ENCODE data around the gene PRKCB. TPM values are rescaled to one million over a fixed set of nuclear protein-coding genes. Genes with fewer than 3 reads are reported as not detected.

The PRKCB gene
- polyA plus RNA-seq, 3 donors, result 57.4 to 87.4 (median 75.5) TPM

DNA sequence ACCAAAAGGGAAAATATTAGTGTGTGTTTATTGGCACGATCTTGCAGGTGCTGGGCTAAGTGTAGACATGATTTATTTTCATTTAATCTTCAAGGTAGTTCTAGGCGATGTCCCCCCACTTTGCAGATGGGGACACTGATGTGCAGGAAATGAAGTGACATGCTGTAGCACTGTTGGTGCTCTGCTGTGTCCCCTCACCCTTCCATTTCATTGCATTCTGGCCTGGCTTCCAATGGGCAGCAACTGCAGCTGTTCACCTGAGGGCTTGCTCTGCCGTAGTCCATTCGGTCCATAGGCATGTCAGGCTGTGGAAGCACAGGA is 123.9 kb downstream of the PRKCB start:
- Mint-ChIP-seq H3K27ac (peak overlapping the region; percentile 52 to 93 (median 86)), H3K4me1 (peaks cover 53% of the 10 kb centered on the region), H3K27me3 (ENCODE audit: low read depth in 3 of 3) (peaks cover 0 to 1% (median 0%) of the 10 kb centered on the region in 3 donors), H3K4me3 (peak overlapping the region in 1 of 2 donors; percentile 78), H3K36me3 (peaks cover 23 to 41% of the 10 kb centered on the region in 2 donors), H3K9me3 (no peaks in the 10 kb centered on the region)
- Histone ChIP-seq H3K9ac (ENCODE audit: insufficient read depth, low read length, poor library complexity, severe bottlenecking) (no peak overlapping the region), H4K20me1 (ENCODE audit: insufficient read depth, low read length) (peaks cover 99% of the 10 kb centered on the region), H3K4me2 (replicated peaks; ENCODE audit: extremely low read depth, low read length, poor library complexity, severe bottlenecking) (peak overlapping the region; percentile 71), H2AFZ (ENCODE audit: insufficient read depth, low read depth, low read length, poor library complexity, severe bottlenecking) (no peak overlapping the region), H3K4me3 (replicated peaks in 1 of 3; ENCODE audit: low read depth in 2 of 3, low read length in 3 of 3) (peak overlapping the region in 1 of 3 experiments; percentile 57), H3K79me2 (ENCODE audit: insufficient read depth, low read length) (peaks cover 85% of the 10 kb centered on the region), H3K9me3 (replicated peaks in 1 of 2; ENCODE audit: control insufficient read depth in 1 of 2, insufficient read depth in 1 of 2, low read length in 2 of 2) (no peaks in the 10 kb centered on the region), H3K36me3 (replicated peaks in 1 of 2; ENCODE audit: control insufficient read depth in 1 of 2, insufficient read depth in 2 of 2, low read length in 2 of 2) (peaks cover 12 to 19% of the 10 kb centered on the region in 2 donors), H3K27me3 (ENCODE audit: control insufficient read depth in 2 of 2, insufficient read depth in 2 of 2, low read length in 2 of 2) (no peaks in the 10 kb centered on the region), H3K27ac (ENCODE audit: low read depth in 1 of 2, low read length in 2 of 2) (peak overlapping the region; percentile 28 to 71), H3K4me1 (ENCODE audit: control insufficient read depth in 1 of 2, insufficient read depth in 2 of 2, low read length in 2 of 2) (peaks cover 38 to 44% of the 10 kb centered on the region in 2 donors)
- TF ChIP-seq, protein P1, sequence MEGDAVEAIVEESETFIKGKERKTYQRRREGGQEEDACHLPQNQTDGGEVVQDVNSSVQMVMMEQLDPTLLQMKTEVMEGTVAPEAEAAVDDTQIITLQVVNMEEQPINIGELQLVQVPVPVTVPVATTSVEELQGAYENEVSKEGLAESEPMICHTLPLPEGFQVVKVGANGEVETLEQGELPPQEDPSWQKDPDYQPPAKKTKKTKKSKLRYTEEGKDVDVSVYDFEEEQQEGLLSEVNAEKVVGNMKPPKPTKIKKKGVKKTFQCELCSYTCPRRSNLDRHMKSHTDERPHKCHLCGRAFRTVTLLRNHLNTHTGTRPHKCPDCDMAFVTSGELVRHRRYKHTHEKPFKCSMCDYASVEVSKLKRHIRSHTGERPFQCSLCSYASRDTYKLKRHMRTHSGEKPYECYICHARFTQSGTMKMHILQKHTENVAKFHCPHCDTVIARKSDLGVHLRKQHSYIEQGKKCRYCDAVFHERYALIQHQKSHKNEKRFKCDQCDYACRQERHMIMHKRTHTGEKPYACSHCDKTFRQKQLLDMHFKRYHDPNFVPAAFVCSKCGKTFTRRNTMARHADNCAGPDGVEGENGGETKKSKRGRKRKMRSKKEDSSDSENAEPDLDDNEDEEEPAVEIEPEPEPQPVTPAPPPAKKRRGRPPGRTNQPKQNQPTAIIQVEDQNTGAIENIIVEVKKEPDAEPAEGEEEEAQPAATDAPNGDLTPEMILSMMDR (IDR thresholded peaks at IDR 0.05), result no peak
- intact Hi-C loops (cut with micrococcal nuclease), result loop anchor here in 1 of 2 donors (5.0 kb wide), 1 partner anchor 37 kb away; no protein-coding TSS in a partner anchor
- no peak for DNase-seq
- WGBS (ENCODE audit: insufficient coverage), result no CpG with 5 or more reads among the region's 4 CpGs

GRCh38 chr16:23960081-23960885 is 124.5 kb downstream of the PRKCB start:
- Histone ChIP-seq H4K20me1 (ENCODE audit: insufficient read depth, low read length) (peaks cover 99% of the 10 kb centered on the region), H3K27ac (ENCODE audit: low read depth in 1 of 2, low read length in 2 of 2) (peak overlapping the region; percentile 28 to 71), H3K27me3 (ENCODE audit: control insufficient read depth in 2 of 2, insufficient read depth in 2 of 2, low read length in 2 of 2) (no peaks in the 10 kb centered on the region), H3K4me2 (replicated peaks; ENCODE audit: extremely low read depth, low read length, poor library complexity, severe bottlenecking) (peak overlapping the region; percentile 71), H3K4me1 (ENCODE audit: control insufficient read depth in 1 of 2, insufficient read depth in 2 of 2, low read length in 2 of 2) (peaks cover 38 to 44% of the 10 kb centered on the region in 2 donors), H3K9me3 (replicated peaks in 1 of 2; ENCODE audit: control insufficient read depth in 1 of 2, insufficient read depth in 1 of 2, low read length in 2 of 2) (no peaks in the 10 kb centered on the region), H3K4me3 (replicated peaks in 1 of 3; ENCODE audit: low read depth in 2 of 3, low read length in 3 of 3) (peak overlapping the region in 1 of 3 experiments; percentile 57), H3K9ac (ENCODE audit: insufficient read depth, low read length, poor library complexity, severe bottlenecking) (no peak overlapping the region), H2AFZ (ENCODE audit: insufficient read depth, low read depth, low read length, poor library complexity, severe bottlenecking) (no peak overlapping the region), H3K36me3 (replicated peaks in 1 of 2; ENCODE audit: control insufficient read depth in 1 of 2, insufficient read depth in 2 of 2, low read length in 2 of 2) (peaks cover 17 to 24% of the 10 kb centered on the region in 2 donors), H3K79me2 (ENCODE audit: insufficient read depth, low read length) (peaks cover 80% of the 10 kb centered on the region)
- H3K4me1 Mint-ChIP-seq, result peaks cover 52% of the 10 kb centered on the region
- H3K4me3 Mint-ChIP-seq, result peak overlapping the region in 1 of 2 donors; percentile 78
- peak in 1 of 3 donors; percentile 48 for DNase-seq
- peak overlapping the region; percentile 52 to 93 (median 86) for H3K27ac Mint-ChIP-seq
- no peaks in the 10 kb centered on the region for H3K9me3 Mint-ChIP-seq
- TF ChIP-seq, protein P1 (IDR thresholded peaks at IDR 0.05), result no peak
- peaks cover 29 to 41% of the 10 kb centered on the region in 2 donors for H3K36me3 Mint-ChIP-seq
- 40% methylated on average over 3 of the region's 5 CpGs for WGBS (ENCODE audit: insufficient coverage)
- intact Hi-C loops (cut with micrococcal nuclease), result no loop called here
- H3K27me3 Mint-ChIP-seq (ENCODE audit: low read depth in 3 of 3), result peaks cover 0 to 1% (median 0%) of the 10 kb centered on the region in 3 donors

Measured in CD14-positive monocyte (primary cell).